ENCODE results near the gene CLEC1A.

Gene CLEC1A, protein sequence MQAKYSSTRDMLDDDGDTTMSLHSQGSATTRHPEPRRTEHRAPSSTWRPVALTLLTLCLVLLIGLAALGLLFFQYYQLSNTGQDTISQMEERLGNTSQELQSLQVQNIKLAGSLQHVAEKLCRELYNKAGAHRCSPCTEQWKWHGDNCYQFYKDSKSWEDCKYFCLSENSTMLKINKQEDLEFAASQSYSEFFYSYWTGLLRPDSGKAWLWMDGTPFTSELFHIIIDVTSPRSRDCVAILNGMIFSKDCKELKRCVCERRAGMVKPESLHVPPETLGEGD

DNA sequence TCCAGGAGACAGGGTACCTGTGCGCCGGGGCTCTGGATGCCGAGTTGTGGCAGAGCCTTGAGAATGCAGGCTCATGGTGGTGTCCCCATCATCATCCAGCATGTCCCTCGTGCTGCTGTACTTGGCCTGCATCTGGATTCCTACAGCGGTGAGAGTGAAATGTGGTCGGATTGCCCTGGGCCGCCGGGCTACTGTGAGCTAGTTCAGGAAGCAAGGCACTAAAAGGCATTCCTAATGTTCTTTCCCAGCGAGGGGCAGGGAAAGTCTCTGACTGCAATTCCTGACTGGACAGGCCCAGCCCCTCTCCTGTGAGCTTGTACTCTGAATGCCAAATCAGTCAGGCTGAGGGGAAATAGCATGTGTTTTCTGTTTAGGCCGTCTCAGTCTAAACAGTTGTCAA lies at the start of gene CLEC1A:
CLEC1A (minus strand) TSS at position 195 of the 400 bp plus-strand sequence; CDS start at position 132, 63 bp downstream.
- in situ Hi-C loops (cut with MboI; ENCODE audit: low sequenced_read_pairs) = no loop called here

DNA sequence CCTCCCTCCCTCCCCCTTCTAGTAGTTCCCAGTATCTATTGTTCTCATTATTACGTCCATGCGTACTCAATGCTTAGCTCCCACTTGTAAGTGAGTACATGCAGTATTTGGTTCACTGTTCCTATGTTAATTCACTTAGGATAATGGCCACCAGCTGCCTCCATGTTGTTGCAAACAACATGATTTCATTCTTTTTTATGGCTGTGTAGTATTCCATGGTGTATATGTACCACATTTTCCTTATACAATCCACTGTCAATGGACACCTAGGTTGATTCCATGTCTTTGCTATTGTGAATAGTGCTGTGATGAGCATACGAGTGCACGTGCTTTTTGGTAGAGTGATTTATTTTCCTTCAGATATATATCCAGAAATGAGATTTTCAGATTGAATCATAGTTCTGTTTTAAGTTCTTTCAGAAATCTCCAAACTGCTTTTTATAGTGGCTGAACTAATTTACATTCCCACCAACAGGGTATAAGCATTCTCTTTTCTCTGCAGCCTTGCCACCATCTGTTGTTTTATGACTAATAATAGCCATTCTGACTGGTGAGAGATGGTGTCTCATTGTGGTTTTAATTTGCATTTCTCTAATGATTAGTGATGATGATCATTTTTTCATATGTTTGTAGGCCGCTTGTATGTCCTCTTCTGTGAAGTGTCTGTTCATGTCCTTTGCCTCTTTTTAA lies 49.1 kb upstream of the CLEC1A start:
- in situ Hi-C loops (cut with MboI; ENCODE audit: low sequenced_read_pairs) = loop anchor here (10.0 to 25.0 kb wide), 2 partner anchors 113 to 336 kb away; partner anchors contain the start of gene CLEC9A

DNA sequence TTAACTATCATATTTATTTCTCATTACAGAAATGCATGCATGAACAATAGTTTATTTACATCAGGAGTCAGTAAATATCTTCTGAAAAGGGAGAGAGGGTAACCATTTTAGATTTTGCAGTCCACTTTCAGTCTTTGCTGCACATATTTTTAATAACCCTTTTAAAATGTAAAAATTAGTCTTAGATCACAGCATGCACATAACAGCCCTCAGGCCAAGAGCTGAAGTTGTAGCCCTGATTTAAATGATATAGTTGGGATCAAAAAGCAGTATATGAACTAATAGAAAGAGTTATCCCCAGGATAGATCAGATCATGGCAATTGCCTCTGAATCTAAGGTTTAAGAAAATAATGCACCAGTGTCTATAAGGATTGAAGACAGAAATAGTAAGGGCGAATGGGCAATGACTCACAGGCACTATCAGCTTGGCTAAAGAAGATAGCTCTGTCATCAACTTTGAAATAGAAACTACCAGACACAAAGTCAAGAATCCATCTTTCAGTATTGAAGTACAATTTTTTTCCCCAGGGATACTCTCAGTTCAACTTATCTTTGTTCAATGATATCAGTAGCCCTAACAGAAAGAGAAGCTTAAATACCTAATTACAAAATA lies 44.3 kb upstream of the CLEC1A start:
- in situ Hi-C loops (cut with MboI; ENCODE audit: low sequenced_read_pairs) = loop anchor here (10.0 to 25.0 kb wide), 2 partner anchors 108 to 331 kb away; partner anchors contain the start of gene CLEC9A

DNA sequence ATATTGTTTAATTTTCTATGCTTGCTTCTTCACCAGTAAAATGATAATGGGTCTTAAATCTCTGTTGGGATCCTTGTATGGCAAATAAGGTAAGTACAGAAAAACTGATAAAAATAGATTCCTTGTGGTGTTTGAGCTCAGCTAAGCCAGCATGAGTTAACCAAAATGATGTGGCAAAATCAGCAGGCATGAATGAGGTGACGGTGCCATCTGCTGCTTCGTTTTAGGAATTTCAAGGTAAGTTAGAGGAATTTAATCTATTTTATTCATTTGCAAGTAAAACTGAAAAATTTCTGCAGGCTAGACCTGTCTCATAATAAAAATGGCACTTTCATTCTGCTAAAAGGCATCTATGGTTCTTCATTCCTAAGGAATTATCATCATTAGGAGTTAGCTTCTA lies 41.2 kb upstream of the CLEC1A start:
- in situ Hi-C loops (cut with MboI; ENCODE audit: low sequenced_read_pairs) = loop anchor here (10.0 to 25.0 kb wide), 2 partner anchors 105 to 328 kb away; partner anchors contain the start of gene CLEC9A

DNA sequence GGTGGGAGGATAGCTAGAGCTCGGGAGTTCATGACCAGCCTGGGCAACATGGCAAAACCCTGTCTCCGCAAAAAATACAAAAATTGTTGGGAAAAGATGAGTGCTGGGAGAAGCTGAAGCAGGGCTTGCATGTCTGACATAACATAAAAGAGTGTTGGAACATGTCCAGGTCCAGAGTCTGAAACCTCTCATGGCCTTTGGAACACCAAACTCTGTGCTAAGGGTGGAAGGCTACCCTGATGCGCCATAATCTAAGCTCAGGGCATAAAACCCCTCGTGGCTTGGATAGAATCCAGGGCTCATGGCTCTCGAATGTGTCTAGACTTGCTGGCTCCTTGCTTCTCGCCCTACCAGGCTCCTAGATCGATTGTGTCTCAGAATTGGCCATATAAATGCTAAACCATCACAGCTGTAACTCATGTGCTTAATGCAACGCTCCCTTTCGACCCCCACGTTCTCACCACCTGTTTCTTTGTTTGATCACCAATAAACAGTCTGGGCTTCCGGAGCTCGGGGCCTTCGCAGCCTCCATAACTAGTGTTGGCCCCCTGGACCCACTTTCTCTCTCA lies 37.9 kb upstream of the CLEC1A start:
- in situ Hi-C loops (cut with MboI; ENCODE audit: low sequenced_read_pairs) = loop anchor here (25.0 kb wide), 1 partner anchor 324 kb away; no protein-coding TSS in a partner anchor

DNA sequence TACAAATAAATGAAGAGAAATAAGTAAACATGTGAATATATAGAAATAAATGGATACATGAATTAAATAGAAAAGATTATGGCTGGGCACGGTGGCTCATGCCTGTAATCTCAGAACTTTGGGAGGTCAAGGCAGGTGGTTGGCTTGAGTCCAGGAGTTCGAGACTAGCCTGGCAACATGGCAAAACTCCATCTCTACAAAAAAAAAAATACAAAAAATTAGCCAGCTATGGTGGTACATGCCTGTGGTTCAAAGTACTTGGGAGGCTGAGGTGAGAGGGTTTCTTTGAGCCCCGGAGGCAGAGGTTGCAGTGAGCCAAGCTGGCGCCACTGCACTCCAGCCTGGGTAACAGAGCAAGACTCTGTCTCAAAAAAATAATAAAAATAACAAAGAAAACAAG lies 36.3 kb upstream of the CLEC1A start:
- in situ Hi-C loops (cut with MboI; ENCODE audit: low sequenced_read_pairs) = loop anchor here (25.0 kb wide), 1 partner anchor 323 kb away; no protein-coding TSS in a partner anchor

DNA sequence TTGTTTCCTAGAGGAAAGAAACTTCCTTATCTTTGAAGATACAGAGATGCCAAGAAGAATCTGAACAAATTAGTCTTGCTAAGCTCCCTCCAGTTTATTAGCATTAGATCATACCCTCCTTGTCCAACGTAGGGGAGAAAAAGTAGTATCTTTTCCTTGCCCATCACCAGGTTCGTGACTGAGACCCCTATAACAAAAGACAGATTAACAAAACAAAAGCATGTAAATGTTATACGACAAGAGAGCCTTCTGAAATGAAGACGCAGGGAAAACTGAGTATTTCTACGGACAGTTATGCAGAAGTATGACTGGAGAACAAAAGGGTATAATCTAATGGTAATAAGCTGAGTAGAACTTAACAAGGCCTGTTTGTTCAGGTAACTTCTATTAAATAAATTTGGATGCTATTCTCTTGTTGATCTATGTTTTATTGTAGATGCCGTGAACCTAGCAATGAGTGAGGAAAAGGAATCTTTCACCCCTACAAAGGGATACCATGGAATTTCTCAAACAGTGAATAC lies 34.1 kb upstream of the CLEC1A start:
- in situ Hi-C loops (cut with MboI; ENCODE audit: low sequenced_read_pairs) = loop anchor here (25.0 kb wide), 1 partner anchor 321 kb away; no protein-coding TSS in a partner anchor

DNA sequence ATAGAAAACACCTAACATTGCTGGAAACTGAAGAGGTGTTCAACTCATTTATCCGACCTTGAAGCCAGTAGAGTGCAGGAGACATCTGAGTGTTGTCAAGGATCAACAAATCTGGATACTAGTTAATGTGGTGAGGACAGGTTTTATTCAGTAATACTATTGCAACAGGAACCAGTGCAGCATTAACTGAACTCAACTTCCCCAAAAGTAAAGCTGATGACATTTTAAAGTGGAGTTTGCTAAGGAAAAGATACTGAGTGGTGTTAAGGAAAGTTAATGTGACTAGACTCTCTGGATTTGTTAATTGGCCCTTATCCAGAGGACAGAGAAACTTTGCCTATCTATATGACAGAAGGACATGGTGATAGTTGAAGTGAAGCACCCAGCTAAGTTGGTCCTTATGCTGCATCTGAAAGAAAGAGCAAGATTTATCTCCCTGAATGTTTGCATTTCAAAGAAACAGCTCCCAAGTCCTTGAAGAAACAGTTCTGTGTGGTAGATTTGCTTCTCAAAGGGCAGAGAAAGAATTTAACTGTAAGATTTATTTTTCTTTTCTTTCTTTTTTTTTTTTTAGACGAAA lies 32.4 kb upstream of the CLEC1A start:
- in situ Hi-C loops (cut with MboI; ENCODE audit: low sequenced_read_pairs) = loop anchor here (25.0 kb wide), 1 partner anchor 319 kb away; no protein-coding TSS in a partner anchor

DNA sequence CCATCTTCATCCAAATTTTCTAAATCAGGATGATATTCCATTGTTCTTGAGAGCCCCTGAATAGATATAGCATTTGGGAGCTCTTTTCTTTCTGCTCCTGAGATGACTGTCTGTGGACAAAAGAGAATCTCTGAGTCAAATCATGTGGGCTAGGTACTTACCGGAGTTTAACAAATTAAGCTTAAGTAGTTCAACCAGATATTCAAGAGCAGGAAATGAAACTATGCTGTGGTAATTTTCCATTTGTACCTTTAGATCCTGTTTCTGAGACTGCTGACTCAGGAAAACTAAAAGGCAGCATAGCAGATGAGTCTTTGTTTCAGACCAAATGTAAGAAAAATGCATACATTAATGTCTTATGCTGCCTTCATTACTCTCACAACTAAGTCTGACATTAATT lies 31.3 kb upstream of the CLEC1A start, which contains the start of gene CLEC7A:
CLEC7A (minus strand) TSS at position 158 of the 400 bp plus-strand sequence; CDS start at position 41, 117 bp downstream.
- in situ Hi-C loops (cut with MboI; ENCODE audit: low sequenced_read_pairs) = loop anchor here (25.0 kb wide), 1 partner anchor 318 kb away; no protein-coding TSS in a partner anchor

DNA sequence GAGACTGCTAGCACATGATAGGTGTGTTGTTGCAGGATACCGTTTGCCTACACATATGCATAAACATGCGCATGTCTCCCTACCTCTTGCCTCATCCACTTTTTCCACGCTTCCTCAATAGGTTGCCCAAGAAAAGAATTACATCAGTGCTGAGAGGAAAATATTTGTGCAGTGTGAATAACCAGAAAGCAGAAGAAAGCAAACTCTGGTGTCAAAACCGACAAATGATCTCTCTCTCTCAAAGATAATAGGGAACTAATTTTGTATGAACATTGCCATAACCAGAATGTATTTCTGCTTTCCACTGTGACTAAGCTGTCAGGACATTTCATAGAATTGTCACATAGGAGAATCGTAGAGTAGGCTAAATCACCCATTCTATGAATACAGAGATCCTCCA lies 29.9 kb upstream of the CLEC1A start:
- in situ Hi-C loops (cut with MboI; ENCODE audit: low sequenced_read_pairs) = loop anchor here (25.0 kb wide), 1 partner anchor 316 kb away; no protein-coding TSS in a partner anchor

DNA sequence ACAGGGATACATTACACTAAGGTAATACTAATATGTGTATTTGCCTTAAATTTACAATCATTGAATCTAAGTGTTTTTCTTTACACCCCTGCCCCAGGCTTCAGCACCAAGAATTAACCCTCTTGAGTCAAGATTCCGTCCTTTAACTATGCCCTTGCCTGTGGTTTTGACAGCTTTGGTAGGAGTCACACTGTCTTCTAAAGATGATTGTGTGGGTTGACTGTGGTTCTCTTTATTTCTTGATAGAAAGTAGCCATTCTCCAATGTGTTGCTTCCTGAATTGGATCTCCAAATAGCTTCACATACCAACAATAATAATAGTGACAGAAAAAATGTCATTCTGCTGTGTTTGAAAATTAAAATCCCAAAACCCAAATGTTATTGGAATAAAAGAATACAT lies 27.6 kb upstream of the CLEC1A start:
- in situ Hi-C loops (cut with MboI; ENCODE audit: low sequenced_read_pairs) = loop anchor here (25.0 kb wide), 1 partner anchor 314 kb away; no protein-coding TSS in a partner anchor

DNA sequence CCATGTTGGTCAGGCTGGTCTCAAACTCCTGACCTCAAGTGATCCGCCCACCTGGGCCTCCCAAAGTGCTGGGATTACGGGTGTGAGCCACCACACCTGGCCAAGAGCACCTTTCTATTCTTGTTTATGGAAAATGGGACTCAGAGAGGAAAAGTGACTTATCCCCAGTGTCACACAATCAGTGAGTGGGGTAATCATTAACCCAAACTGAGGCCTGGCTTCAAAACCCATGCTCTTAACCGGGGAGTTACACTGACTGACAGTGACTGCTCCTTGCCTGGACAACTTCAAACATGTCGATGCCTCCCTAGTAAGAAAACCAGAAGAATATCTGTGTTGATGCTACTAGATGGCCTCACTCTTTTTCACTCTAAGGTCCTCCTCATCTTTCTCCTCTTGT lies 23.9 kb upstream of the CLEC1A start:
- in situ Hi-C loops (cut with MboI; ENCODE audit: low sequenced_read_pairs) = no loop called here

DNA sequence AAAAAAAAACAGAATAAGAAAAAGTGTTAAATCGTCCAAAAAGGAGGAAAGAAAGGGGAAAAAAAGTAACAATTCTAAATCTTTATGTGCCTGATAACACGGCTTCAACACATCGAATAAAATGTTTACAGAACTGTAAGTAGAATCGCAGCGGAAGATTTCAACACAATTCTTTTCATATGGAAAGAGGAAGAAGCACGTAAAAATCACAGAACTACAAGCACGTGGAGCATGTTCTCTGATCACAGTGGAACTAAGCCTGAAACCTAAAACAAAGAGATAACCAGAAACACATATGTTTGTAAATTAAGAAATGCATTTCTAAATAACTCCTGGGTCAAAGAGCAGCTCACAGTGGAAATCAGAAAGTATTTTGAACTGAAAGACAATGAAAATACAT lies 22.5 kb upstream of the CLEC1A start:
- in situ Hi-C loops (cut with MboI; ENCODE audit: low sequenced_read_pairs) = no loop called here

DNA sequence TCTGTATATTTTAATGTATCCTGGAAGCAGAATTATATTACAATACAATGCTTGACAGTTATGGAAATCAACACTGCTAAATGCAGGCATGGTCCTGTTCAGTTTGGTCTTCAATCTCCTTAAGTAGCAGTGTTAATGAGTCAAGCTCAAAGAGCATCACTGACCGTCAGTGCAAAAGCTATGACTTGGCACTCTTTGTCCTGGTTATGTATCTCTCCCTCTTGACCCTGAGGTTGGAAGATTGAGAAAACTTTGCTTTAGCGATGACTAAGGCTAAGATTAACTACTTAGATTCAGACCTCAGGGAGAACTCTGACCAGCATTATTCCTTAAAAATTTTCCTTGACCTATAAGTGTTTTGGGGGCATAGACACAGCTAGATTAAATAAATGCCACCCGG lies 20.3 kb upstream of the CLEC1A start:
- in situ Hi-C loops (cut with MboI; ENCODE audit: low sequenced_read_pairs) = no loop called here

DNA sequence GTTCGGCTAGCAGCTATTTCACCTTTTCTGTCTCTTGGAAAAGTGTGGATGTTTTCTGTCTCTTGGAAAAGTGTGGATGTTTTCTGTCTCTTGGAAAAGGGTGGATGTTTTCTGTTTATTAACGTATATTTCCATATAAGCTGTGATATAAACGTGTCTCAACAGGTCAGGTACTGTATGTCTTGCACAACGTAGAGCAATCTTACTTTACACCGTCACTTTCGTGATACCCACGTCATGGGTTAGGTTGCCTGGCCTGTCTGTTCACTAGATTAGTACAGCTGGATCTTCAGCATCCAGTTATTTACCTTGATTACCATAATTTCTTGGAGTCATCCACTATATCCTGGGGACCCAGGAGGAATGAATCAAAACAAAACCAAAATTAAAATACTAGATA lies 17.1 kb upstream of the CLEC1A start:
- in situ Hi-C loops (cut with MboI; ENCODE audit: low sequenced_read_pairs) = no loop called here

DNA sequence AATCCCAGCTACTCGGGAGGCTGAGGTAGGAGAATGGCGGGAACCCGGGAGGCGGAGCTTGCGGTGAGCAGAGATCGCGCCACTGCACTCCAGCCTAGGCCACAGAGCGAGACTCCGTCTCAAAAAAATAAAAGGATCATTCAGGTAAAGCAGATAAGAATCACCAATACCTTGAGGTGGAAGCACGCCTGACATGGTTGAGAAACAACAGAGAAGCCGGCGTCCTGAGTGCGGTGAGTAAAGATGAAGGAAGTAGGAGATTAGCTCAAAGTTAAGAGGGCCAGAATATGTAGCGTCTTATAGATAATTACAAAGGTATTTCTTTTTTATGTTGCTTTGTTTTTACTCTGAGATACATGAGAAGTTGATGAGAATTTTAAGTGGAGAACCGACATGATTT lies 16.5 kb upstream of the CLEC1A start:
- in situ Hi-C loops (cut with MboI; ENCODE audit: low sequenced_read_pairs) = no loop called here

DNA sequence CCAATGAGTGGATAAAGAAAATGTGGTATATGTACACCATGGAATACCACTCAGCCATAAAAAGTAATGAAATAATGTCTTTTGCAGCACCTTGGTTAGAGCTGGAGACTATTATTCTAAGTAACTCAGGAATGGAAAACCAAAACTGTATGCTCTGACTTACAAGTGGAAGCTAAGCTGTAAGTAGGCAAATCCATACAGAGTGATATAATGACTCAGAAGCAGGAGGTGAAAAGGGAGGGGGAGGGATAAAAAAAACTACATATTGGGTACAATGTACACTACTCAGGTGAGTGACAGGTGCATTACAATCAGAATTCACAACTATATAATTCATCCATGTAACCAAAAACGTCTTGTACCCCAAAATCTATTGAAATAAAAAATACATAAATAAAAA lies 15.1 kb upstream of the CLEC1A start:
- in situ Hi-C loops (cut with MboI; ENCODE audit: low sequenced_read_pairs) = no loop called here

DNA sequence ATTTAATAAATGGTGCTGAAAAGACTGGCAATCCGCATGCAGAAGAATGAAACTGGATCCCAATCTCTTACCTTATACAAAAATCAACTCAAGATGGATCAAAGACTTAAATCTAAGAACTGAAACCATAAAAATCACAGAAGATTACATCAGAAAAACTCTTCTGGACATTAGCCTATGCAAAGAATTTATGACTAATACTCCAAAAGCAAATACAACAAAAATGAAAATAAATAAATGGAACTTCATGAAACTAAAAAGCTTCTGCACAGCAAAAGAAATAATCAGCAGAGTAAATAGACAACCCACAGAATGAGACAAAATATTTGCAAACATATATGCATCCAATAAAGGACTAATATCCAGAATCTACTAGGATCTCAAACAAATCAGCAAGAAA lies 14.3 kb upstream of the CLEC1A start:
- in situ Hi-C loops (cut with MboI; ENCODE audit: low sequenced_read_pairs) = no loop called here

DNA sequence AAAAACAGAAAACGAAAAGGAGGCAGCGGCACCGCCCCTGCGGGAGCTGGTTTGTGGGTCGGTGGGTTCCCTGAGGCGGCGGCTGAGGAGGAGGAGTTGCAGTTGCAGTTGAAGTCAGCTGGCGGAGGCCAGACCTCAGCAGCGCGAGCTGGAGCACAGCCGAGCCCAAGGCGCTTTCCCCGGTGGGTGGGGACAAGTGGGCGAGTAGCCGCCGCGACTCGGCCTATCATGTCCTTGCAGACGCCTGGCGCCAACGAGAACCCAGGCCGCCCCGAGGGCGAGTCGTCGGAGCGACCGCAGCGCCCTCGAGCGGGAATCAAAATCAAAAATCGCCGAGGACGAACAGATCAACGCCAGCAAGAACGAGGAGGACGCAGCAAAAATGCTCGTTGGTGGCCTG lies 12.7 kb upstream of the CLEC1A start:
- in situ Hi-C loops (cut with MboI; ENCODE audit: low sequenced_read_pairs) = no loop called here

DNA sequence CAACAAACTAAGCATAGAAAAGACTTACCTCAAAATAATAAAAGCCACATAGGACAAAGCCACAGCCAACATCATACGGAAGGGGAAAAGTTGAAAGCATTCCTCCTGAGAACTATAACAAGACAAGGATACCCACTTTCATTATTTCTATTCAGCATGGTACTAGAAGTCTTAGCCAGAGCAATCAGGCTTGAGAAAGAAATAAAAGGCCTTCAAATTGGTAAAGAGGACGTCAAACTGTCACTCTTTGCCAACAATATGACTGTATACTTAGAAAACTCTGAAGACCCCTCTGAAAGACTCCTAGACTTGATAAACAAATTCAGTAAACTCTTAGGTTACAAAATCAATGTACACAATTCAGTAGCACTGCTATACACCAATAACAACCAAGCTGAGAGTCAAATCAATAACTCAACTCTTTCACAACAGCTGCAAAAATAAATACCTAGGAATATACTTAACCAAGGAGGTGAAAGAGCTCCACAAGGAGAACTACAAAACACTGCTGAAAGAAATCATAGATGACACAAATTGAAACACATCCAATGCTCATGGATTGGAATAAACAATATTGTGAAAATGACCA lies 11.6 kb upstream of the CLEC1A start:
- in situ Hi-C loops (cut with MboI; ENCODE audit: low sequenced_read_pairs) = no loop called here
